ENCODE results near the gene PALS1. TPM values are rescaled to one million over a fixed set of nuclear protein-coding genes. Genes with fewer than 3 reads are reported as not detected.

The PALS1 gene
- total RNA-seq, 1 experiment from 2014 or later = 18.0 TPM

GRCh38 chr14:67263499-67264149, 22.4 kb downstream of the PALS1 start:
- Histone ChIP-seq H3K9me2 (ENCODE audit: insufficient read depth) (no peaks in the 10 kb centered on the region), H3K27me3 (ENCODE audit: insufficient read depth, low read length) (no peaks in the 10 kb centered on the region), H3K27ac (ENCODE audit: low read depth, low read length) (no peak overlapping the region), H3K79me2 (ENCODE audit: insufficient read depth, low read length) (peaks cover 79% of the 10 kb centered on the region), H4K20me1 (ENCODE audit: insufficient read depth) (no peaks in the 10 kb centered on the region; the same call in 1 of the 2 replicates), H3K9ac (ENCODE audit: low read length) (no peak overlapping the region), H2AFZ (ENCODE audit: low read depth, low read length, poor library complexity, severe bottlenecking) (no peak overlapping the region), H3K36me3 (ENCODE audit: control insufficient read depth in 1 of 2, insufficient read depth in 2 of 2, low read length in 2 of 2) (no peaks in the 10 kb centered on the region), H3K9me3 (ENCODE audit: control insufficient read depth in 1 of 2, insufficient read depth in 1 of 2, low read depth in 1 of 2, low read length in 2 of 2) (no peaks in the 10 kb centered on the region), H3K4me1 (ENCODE audit: control insufficient read depth in 1 of 2, insufficient read depth in 2 of 2, low read length in 2 of 2) (peaks cover 10 to 13% of the 10 kb centered on the region in 2 experiments), H3K4me2 (ENCODE audit: low read length) (no peak overlapping the region), H3K4me3 (replicated peaks in 1 of 2; ENCODE audit: low read depth in 1 of 2, low read length in 2 of 2) (no peak overlapping the region)
- ATAC-seq (no peak), DNase-seq (ENCODE audit: low read depth, low spot score) (no peak)
- ChIA-PET RAD21 (ENCODE audit: low non-redundant PET in 1 of 2, low total read pairs in 2 of 2, uncharacterized antibody in 2 of 2, unreplicated experiment in 2 of 2) (no interaction called here), CTCF (no interaction called here), POLR2A (no interaction called here)
- no peak for TF ChIP-seq POLR2AphosphoS5 (IDR thresholded peaks at IDR 0.05; ENCODE audit: low read depth, low read length)
- no peak for TF ChIP-seq ZFX (IDR thresholded peaks at IDR 0.05)
- no peak for TF ChIP-seq EZH2phosphoT487 (IDR thresholded peaks at IDR 0.05; ENCODE audit: borderline replicate concordance)
- no peak for TF ChIP-seq EGR1 (IDR thresholded peaks at IDR 0.05; ENCODE audit: low read depth)
- no peak for TF ChIP-seq CTCF (IDR thresholded peaks at IDR 0.05 in 2 of 3, conservative IDR thresholded peaks at IDR 0.05 in 1 of 3; ENCODE audit: borderline replicate concordance in 1 of 3, insufficient read depth in 1 of 3, low read depth in 2 of 3, low read length in 2 of 3)
- no peak for TF ChIP-seq TCF7L2 (IDR thresholded peaks at IDR 0.05; ENCODE audit: borderline replicate concordance, extremely low read depth, insufficient read depth, insufficient read length)
- no peak for TF ChIP-seq ZBTB33 (IDR thresholded peaks at IDR 0.05; ENCODE audit: extremely low read depth, insufficient replicate concordance, low read length)
- TF ChIP-seq CEBPB (IDR thresholded peaks at IDR 0.05; ENCODE audit: low read depth) = no peak
- TF ChIP-seq SP1 (IDR thresholded peaks at IDR 0.05; ENCODE audit: low read depth) = no peak
- TF ChIP-seq JUND (IDR thresholded peaks at IDR 0.05) = no peak
- TF ChIP-seq FOSL1 (IDR thresholded peaks at IDR 0.05; ENCODE audit: low read depth) = no peak
- TF ChIP-seq EZH2 (IDR thresholded peaks at IDR 0.05) = no peak
- TF ChIP-seq REST (IDR thresholded peaks at IDR 0.05; ENCODE audit: low read depth) = no peak
- TF ChIP-seq MAX (IDR thresholded peaks at IDR 0.05) = no peak
- no TSS peak for BruUV-seq (replicated peaks)
- intact Hi-C loops (cut with micrococcal nuclease) = no loop called here

Measured in HCT116 (cell line).